Astrocyte of the cerebellum (primary cell): ENCODE results near the gene SRF.
A peak's percentile ranks its signal among the peaks of the same experiment; 100 is the strongest.

Experiments used
- DNase-seq: peaks from one replicate; pipeline ENCODE4 v3.0.0-alpha.2; 2011; ENCODE audit warnings: low read depth
- H3K4me3 ChIP-seq: 2 replicates; pipeline ENCODE4 v1.5.1; 2011; ENCODE audit warnings: mild to moderate bottlenecking, low read depth, low read length, moderate library complexity
- in situ Hi-C: cut with HindIII; loops from 2 replicates; pipeline ENCODE4 v1.10.0; 2017; ENCODE audit warnings: low sequenced_read_pairs
- TF ChIP-seq, protein P1 (sequence below): IDR thresholded peaks from 2 replicates; pipeline ENCODE4 v1.5.1; 2012; ENCODE audit warnings: low read length, low read depth, moderate library complexity, mild to moderate bottlenecking; ENCODE audit errors: missing control alignments

Gene SRF

DNA sequence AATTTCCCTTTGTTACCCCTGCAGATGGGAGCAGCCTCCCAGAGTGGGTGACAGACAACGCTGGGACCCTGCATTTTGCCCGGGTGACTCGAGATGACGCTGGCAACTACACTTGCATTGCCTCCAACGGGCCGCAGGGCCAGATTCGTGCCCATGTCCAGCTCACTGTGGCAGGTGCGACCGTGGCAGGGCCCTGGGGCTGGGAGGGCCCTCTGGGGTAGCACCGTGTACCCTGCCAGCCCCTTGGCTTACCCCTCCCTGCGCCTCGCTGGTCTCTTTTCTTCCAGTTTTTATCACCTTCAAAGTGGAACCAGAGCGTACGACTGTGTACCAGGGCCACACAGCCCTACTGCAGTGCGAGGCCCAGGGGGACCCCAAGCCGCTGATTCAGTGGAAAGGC lies 29.4 kb upstream of the SRF start:
- no peak for DNase-seq
- TF ChIP-seq, protein P1, sequence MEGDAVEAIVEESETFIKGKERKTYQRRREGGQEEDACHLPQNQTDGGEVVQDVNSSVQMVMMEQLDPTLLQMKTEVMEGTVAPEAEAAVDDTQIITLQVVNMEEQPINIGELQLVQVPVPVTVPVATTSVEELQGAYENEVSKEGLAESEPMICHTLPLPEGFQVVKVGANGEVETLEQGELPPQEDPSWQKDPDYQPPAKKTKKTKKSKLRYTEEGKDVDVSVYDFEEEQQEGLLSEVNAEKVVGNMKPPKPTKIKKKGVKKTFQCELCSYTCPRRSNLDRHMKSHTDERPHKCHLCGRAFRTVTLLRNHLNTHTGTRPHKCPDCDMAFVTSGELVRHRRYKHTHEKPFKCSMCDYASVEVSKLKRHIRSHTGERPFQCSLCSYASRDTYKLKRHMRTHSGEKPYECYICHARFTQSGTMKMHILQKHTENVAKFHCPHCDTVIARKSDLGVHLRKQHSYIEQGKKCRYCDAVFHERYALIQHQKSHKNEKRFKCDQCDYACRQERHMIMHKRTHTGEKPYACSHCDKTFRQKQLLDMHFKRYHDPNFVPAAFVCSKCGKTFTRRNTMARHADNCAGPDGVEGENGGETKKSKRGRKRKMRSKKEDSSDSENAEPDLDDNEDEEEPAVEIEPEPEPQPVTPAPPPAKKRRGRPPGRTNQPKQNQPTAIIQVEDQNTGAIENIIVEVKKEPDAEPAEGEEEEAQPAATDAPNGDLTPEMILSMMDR: no peak
- in situ Hi-C loops: no loop called here
- H3K4me3 ChIP-seq: no peak overlapping the region

DNA sequence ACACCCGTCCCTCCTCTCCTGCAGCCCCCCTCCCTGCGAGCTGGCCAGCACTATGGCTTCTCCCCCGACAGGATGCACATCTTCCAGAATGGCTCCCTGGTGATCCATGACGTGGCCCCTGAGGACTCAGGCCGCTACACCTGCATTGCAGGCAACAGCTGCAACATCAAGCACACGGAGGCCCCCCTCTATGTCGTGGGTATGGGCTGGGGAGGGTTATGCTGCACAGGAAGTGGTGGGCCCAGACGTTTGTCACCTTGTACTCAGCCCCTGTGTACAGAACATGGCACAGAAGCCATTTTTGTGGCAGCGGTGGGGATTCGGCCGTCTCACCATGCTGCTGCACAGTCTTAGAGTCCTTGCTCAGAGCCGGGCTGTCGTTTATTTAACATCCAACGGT lies 29.0 kb upstream of the SRF start:
- no peak for DNase-seq
- TF ChIP-seq, protein P1: no peak
- in situ Hi-C loops: no loop called here
- no peak overlapping the region for H3K4me3 ChIP-seq

- no peak overlapping the region for H3K4me3 ChIP-seq
- in situ Hi-C loops: no loop called here
- TF ChIP-seq, protein P1: peak; percentile 95
- DNase-seq: peak; percentile 85
Measured at GRCh38 chr6:43143235-43144128, 27.6 kb upstream of the SRF start.

DNA sequence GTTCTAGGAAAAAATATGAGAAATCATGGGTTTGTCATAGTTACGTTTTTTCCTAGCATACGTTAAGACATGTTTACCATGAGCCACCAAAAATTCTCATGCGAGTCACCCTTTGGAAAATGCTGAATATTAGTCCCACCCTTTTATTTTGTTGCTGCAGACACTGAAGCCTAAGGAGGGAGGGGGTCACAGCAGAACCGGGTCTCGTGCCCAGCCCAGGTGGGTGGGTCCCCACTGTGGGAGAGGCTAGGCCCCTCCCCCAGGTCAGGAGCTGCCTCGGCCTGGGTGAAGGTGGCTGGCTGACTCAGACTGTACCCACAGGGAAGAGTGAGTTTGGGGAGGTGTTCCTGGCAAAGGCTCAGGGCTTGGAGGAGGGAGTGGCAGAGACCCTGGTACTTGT lies 26.2 kb upstream of the SRF start:
- TF ChIP-seq, protein P1: no peak
- DNase-seq: no peak
- H3K4me3 ChIP-seq: no peak overlapping the region
- in situ Hi-C loops: loop anchor here (5.0 kb wide), 1 partner anchor 113 kb away; no protein-coding TSS in a partner anchor

GRCh38 chr6:43146261-43146660 lies 24.8 kb upstream of the SRF start:
- DNase-seq: no peak
- in situ Hi-C loops: loop anchor here (5.0 kb wide), 1 partner anchor 114 kb away; no protein-coding TSS in a partner anchor
- no peak overlapping the region for H3K4me3 ChIP-seq
- TF ChIP-seq, protein P1: no peak

DNA sequence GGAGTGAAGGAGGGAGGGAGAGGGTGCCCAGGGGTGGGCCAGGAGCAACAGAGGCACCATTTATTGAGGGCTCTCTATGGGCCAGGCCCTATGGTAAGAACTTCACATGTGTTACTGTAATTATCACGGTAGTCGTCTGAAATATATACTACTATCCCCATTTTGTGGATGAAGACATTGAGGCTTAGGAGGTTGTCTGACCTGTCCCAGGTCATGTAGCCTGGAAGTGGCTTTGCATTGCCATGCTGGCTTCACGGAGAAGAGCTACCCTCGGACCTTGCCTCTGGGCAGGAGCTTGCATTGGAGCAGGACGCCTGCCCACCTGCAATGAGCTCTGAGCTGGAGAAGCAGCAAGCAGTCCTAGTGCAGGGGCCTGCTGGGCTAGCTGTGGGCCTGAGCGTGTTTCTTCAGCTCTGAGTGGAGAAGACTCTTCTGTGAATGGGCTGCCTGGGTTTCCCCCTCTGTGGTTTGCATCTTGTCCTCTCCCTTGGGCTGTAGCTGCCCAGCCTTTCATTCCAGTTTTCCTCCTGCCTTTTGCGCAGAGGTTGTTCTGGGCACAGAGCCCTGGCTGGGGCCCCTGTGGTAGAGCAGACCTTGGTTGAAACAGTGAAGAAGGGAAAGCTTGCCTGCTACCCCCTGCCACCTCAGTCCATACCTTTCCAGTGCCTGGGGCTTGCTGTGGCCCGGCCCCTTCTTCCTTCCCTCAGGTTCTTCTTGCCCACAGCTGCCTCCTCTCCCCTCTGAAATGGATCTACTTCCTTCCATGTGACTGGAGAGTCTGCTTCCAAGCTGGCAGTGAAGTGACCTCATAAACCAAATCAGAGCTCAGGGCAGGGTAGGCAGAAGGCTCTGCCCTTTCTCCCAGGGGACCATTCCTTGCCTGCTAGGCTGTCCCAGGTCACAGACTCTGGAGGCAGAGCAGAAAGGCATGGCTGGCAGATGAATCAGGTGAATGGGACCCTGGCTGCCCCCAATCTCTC lies 24.1 kb upstream of the SRF start:
- H3K4me3 ChIP-seq: no peak overlapping the region
- DNase-seq: no peak
- in situ Hi-C loops: loop anchor here (5.0 kb wide), 1 partner anchor 115 kb away; no protein-coding TSS in a partner anchor
- TF ChIP-seq, protein P1: no peak
